Right renal pelvis (tissue), 4 donors: ENCODE measurements around the gene USF2. TPM values are rescaled to one million over a fixed set of nuclear protein-coding genes. Genes with fewer than 3 reads are reported as not detected.
"Not testable (repeated sequence)": the region's sequence is repeated elsewhere in the genome, so short reads cannot be mapped to it uniquely, and the experiment has no call there.

Source experiments
- DNase-seq, 4 donors: peaks; one replicate each; pipeline ENCODE4 v3.0.0-alpha.2; 2013; ENCODE audit warnings: low read depth in 4 of 4, low spot score in 3 of 4, missing footprints in 1 of 4
- polyA plus RNA-seq, 4 donors: library from polyadenylated mRNA; unstranded; fragments of 120-200 nt; gene quantifications; one replicate each; pipeline ENCODE4 v1.2.1, GENCODE V29; 2013; ENCODE audit not compliant: insufficient read length in 4 of 4

USF2 gene
- polyA plus RNA-seq: 100 to 1,000 TPM; 149 to 179 (median 162) TPM

- no peak for DNase-seq
Measured at GRCh38 chr19:35268536-35269437, at the start of gene USF2. Gene USF2 (plus strand): TSS chr19:35268962. CDS start chr19:35269102, 140 bp downstream.

GRCh38 chr19:35219008-35219407 is 49.8 kb upstream of the USF2 start:
- DNase-seq: no peak

GRCh38 chr19:35220315-35220921 is 48.3 kb upstream of the USF2 start:
- no peak for DNase-seq

GRCh38 chr19:35220973-35221590 is 47.7 kb upstream of the USF2 start:
- not testable (repeated sequence) for DNase-seq

- no peak for DNase-seq
Measured at GRCh38 chr19:35222373-35223015, 46.3 kb upstream of the USF2 start.

GRCh38 chr19:35223084-35223790 is 45.5 kb upstream of the USF2 start:
- no peak for DNase-seq

- DNase-seq: no peak
Measured at GRCh38 chr19:35223862-35224505, 44.8 kb upstream of the USF2 start.

GRCh38 chr19:35224681-35225571 is 43.8 kb upstream of the USF2 start:
- no peak for DNase-seq

- DNase-seq: no peak
Measured at GRCh38 chr19:35225951-35226350, 42.8 kb upstream of the USF2 start.

- DNase-seq: no peak
Measured at GRCh38 chr19:35226748-35227147, 42.0 kb upstream of the USF2 start.

- no peak for DNase-seq
Measured at GRCh38 chr19:35228177-35228930, 40.4 kb upstream of the USF2 start, which contains the start of gene FAM187B. Gene FAM187B (minus strand): TSS chr19:35228739. CDS start chr19:35228680, 59 bp downstream.

- DNase-seq: no peak
Measured at GRCh38 chr19:35229601-35230000, 39.2 kb upstream of the USF2 start.

GRCh38 chr19:35231956-35232645 is 36.7 kb upstream of the USF2 start:
- DNase-seq: no peak

GRCh38 chr19:35232912-35233311 is 35.9 kb upstream of the USF2 start:
- DNase-seq: no peak

GRCh38 chr19:35236638-35237400 is 31.9 kb upstream of the USF2 start:
- no peak for DNase-seq

- not testable (repeated sequence) for DNase-seq
Measured at GRCh38 chr19:35239597-35239996, 29.2 kb upstream of the USF2 start.

GRCh38 chr19:35240327-35240726 is 28.4 kb upstream of the USF2 start:
- DNase-seq: no peak
